Measurements from ENCODE around the gene OTOA.

DNA sequence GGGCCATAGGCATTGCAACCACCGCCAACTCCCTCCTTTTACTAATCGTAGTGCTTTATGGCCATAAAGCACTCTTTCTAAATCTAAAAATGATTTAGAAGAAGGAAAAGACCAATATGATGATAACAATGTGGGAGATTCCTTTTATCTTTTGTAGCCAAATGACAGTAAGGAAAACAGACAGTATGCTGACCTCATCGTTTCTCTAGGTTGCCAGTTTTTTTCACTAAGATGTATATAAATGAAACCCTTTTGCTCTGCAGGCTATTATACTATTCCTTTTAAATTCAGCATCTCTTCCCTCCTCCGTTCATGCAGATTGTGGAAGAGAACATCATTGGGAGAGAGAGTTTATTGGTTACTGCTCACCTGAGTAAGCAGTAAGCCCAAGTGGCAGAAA lies 25.3 kb downstream of the OTOA start:
- TF ChIP-seq, protein P1, sequence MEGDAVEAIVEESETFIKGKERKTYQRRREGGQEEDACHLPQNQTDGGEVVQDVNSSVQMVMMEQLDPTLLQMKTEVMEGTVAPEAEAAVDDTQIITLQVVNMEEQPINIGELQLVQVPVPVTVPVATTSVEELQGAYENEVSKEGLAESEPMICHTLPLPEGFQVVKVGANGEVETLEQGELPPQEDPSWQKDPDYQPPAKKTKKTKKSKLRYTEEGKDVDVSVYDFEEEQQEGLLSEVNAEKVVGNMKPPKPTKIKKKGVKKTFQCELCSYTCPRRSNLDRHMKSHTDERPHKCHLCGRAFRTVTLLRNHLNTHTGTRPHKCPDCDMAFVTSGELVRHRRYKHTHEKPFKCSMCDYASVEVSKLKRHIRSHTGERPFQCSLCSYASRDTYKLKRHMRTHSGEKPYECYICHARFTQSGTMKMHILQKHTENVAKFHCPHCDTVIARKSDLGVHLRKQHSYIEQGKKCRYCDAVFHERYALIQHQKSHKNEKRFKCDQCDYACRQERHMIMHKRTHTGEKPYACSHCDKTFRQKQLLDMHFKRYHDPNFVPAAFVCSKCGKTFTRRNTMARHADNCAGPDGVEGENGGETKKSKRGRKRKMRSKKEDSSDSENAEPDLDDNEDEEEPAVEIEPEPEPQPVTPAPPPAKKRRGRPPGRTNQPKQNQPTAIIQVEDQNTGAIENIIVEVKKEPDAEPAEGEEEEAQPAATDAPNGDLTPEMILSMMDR (IDR thresholded peaks at IDR 0.05), result no peak
- no peak for TF ChIP-seq POLR2A (IDR thresholded peaks at IDR 0.05)
